GM21390 (cell line): ENCODE results near the gene E2F1.
"Not testable (repeated sequence)": the region's sequence is repeated elsewhere in the genome, so short reads cannot be mapped to it uniquely, and the experiment has no call there.

Experiments used
- ATAC-seq: cut with Tn5 transposase; IDR thresholded peaks from one replicate; pipeline ENCODE4 v1.9.1; 2021; ENCODE audit not compliant: unreplicated experiment

E2F1 gene

GRCh38 chr20:33646191-33646590 is 40.0 kb downstream of the E2F1 start:
- ATAC-seq: no peak

GRCh38 chr20:33645396-33645795 is 40.8 kb downstream of the E2F1 start:
- ATAC-seq: no peak

DNA sequence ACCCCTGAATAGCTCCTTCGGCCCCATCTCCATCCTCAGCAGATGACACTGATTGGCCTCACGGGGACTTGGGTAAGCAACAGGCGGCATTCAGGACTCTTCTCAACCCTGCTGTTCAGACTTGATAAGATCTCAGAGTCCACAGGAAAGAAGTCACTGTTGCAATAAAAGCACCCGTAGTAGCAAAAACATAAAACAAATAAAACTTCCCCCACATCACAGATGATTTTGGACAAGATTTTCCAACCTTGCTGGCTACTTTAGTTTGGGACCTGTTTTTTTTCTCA is 41.2 kb downstream of the E2F1 start:
- no peak for ATAC-seq

GRCh38 chr20:33644313-33645071 is 41.7 kb downstream of the E2F1 start:
- no peak for ATAC-seq

DNA sequence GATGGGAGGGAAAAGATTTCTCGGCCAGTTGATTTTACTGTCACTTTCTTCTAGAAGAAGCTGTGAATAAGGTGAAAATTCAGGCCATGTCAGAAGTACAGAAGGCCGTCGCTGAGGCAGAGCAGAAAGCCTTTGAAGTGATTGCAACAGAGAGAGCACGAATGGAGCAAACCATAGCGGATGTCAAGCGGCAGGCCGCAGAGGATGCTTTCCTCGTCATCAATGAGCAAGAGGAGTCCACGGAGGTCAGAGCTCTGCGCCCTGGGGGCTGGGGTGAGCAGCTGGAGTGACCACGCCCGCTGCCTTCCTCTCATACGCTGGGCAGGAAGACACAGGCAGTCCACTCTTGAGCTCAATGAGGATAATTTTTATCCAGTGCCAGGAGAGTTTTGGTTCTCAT is 45.9 kb downstream of the E2F1 start:
- no peak for ATAC-seq

- no peak for ATAC-seq
Measured at GRCh38 chr20:33636776-33637175, 49.4 kb downstream of the E2F1 start.

DNA sequence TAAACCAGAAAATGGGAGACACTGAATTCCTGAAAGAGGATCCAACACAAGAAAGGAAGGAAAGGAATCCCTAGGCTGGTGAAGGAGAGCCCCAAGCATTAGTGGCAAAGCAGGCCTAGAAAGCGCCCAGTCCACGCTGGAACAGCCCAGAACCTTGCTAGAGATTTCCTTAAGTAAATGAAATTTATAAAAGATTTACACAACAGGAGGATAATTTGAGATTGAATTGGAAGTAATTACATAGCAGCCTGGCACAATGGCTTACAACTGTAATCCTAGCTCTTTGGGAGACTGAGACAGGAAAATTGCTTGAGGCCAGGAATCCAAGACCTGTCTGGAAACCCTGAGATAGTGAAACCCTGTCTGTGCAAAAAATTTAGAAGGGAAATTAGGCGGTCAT is 50.8 kb downstream of the E2F1 start:
- no peak for ATAC-seq

- not testable (repeated sequence) for ATAC-seq
Measured at GRCh38 chr20:33631910-33632309, 54.3 kb downstream of the E2F1 start.

DNA sequence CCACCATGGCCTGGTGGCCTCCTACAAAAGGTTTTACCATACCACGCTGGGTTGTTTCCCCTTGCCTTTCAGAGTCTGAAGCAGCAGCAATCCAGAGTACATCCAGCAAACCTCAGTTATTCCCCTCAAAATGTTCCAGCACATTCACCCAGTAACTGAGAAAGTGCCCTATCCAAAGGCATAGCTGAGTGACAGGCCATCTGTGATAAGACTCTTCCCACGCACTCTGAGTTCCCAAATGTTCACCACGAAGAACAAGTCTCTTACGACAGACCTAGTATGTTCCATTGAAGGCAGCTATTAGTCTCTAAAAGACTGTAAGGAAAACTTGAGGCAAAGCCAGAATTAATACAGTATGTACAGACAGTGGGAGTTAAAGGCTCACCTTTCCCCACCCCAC is 55.7 kb downstream of the E2F1 start:
- ATAC-seq: no peak

DNA sequence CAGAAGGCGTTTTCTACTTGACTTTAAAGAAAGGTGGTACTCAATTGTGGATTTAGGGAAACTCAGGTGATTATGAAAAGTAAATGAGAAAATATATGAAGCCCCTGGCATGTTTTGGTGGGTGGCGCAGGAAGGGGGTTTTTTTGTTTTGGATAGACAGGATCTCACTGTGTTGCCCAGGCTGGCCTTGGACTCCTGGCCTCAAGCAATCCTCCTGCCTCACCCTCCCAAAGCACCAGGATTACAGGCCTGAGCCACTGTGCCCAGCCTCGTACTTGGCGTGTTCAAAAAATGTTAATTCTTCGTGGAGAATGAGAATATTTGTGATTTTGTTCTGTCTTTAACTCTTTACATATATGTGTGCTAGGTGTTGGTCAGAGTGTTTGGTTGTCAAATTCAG is 56.2 kb downstream of the E2F1 start:
- no peak for ATAC-seq

GRCh38 chr20:33629533-33629932 is 56.7 kb downstream of the E2F1 start:
- ATAC-seq: no peak

DNA sequence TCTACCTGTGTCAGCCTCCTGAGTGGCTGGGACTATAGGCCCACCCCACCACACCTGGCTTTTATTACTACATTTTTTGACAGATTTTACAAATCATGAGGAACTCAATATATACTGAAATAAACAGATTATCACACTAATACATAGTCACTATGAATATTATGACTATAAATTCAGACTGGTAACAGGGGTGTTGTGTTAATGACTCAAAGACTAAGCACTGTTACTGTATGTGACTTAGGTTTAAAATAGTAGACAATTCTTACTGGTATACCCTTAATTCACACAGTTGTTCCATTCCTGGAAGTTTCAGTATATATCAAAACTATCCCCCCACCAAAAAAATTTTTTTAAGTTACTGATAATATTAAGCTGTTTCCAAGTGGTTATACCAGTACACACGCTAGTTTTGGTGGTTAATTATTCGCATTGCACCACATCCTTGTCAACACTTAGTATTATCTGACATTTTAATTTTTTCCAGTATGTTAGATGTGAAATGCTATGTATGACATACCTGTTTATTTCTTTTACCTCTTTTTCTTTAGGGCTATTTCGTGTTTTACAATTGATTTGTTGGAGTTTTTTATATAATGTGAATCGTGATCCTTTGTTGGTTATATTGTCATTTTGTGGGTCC is 58.5 kb downstream of the E2F1 start:
- no peak for ATAC-seq

DNA sequence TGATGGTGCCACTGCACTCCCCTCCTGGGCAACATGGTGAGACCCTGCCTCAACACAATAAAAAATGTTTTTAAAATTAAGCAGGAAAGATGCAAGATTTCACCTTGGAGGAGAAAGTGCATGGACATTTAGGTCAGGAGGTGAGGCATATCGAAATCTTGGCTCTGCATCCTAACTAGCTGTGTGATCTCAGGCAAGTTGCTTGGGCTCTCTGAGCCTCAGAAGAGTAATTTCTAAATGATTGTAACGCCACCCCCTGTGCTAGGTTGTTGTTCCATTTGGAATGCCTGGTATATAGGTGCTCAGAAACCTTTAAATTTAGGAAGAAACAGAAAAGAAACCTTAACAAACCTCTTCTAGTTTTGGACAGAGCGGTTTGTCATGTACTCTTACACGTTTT is 60.0 kb downstream of the E2F1 start:
- no peak for ATAC-seq
